ENCODE measurements around the gene GRB10. TPM values are rescaled to one million over a fixed set of nuclear protein-coding genes. Genes with fewer than 3 reads are reported as not detected.

The GRB10 gene
- total RNA-seq: 1 to 10 TPM; 1.1 to 1.7 TPM

- Mint-ChIP-seq H3K27ac (peak within 1 kb of the TSS; percentile 32), H3K4me3 (peak within 1 kb of the TSS; percentile 70), H3K4me1 (peaks cover 11% of the 10 kb centered on the region), H3K9me3 (no peaks in the 10 kb centered on the region), H3K36me3 (ENCODE audit: low read depth) (no peaks in the 10 kb centered on the region), H3K27me3 (peaks cover 19% of the 10 kb centered on the region)
- peak; percentile 61 for ATAC-seq (replicated peaks)
These were observed at the start of gene GRB10 for GRCh38 chr7:50782375-50783208. Gene GRB10 (minus strand): TSS chr7:50782896. CDS start chr7:50732322, 50,574 bp downstream.

- H3K4me1 Mint-ChIP-seq: peaks cover 11% of the 10 kb centered on the region
- peaks cover 6% of the 10 kb centered on the region for H3K27me3 Mint-ChIP-seq
- no peak for ATAC-seq (replicated peaks)
- no peaks in the 10 kb centered on the region for H3K9me3 Mint-ChIP-seq
- H3K36me3 Mint-ChIP-seq (ENCODE audit: low read depth): no peaks in the 10 kb centered on the region
- H3K27ac Mint-ChIP-seq: no peak overlapping the region
- H3K4me3 Mint-ChIP-seq: no peak overlapping the region
These were observed 46.1 kb upstream of the GRB10 start for GRCh38 chr7:50828801-50829200.

- Mint-ChIP-seq H3K27ac (no peak overlapping the region), H3K4me3 (no peak overlapping the region), H3K4me1 (peaks cover 9% of the 10 kb centered on the region), H3K9me3 (no peaks in the 10 kb centered on the region), H3K27me3 (peaks cover 3% of the 10 kb centered on the region), H3K36me3 (ENCODE audit: low read depth) (no peaks in the 10 kb centered on the region)
- no peak for ATAC-seq (replicated peaks)
These were observed 45.4 kb upstream of the GRB10 start for GRCh38 chr7:50828116-50828515.

- no peaks in the 10 kb centered on the region for H3K9me3 Mint-ChIP-seq
- H3K4me3 Mint-ChIP-seq: no peak overlapping the region
- no peak for ATAC-seq (replicated peaks)
These were observed 44.6 kb upstream of the GRB10 start for GRCh38 chr7:50827281-50827680.

GRCh38 chr7:50826371-50827172, 43.9 kb upstream of the GRB10 start:
- peaks cover 5% of the 10 kb centered on the region for H3K4me1 Mint-ChIP-seq
- H3K36me3 Mint-ChIP-seq (ENCODE audit: low read depth): no peaks in the 10 kb centered on the region
- peak; percentile 97 for ATAC-seq (replicated peaks)
- no peaks in the 10 kb centered on the region for H3K9me3 Mint-ChIP-seq
- no peak overlapping the region for H3K27ac Mint-ChIP-seq
- H3K27me3 Mint-ChIP-seq: peaks cover 3% of the 10 kb centered on the region
- no peak overlapping the region for H3K4me3 Mint-ChIP-seq

More at GRCh38 chr7:50827281-50827680, 44.6 kb upstream of the GRB10 start:
- Mint-ChIP-seq H3K4me1 (peaks cover 5% of the 10 kb centered on the region), H3K27me3 (peaks cover 3% of the 10 kb centered on the region), H3K27ac (no peak overlapping the region), H3K36me3 (ENCODE audit: low read depth) (no peaks in the 10 kb centered on the region)

GRCh38 chr7:50825465-50825864, 42.8 kb upstream of the GRB10 start:
- Mint-ChIP-seq H3K36me3 (ENCODE audit: low read depth) (no peaks in the 10 kb centered on the region), H3K9me3 (no peaks in the 10 kb centered on the region), H3K4me1 (peaks cover 5% of the 10 kb centered on the region), H3K27me3 (peaks cover under 1% of the 10 kb centered on the region), H3K27ac (no peak overlapping the region), H3K4me3 (no peak overlapping the region)
- no peak for ATAC-seq (replicated peaks)

GRCh38 chr7:50824882-50825281, 42.2 kb upstream of the GRB10 start:
- Mint-ChIP-seq H3K27me3 (no peaks in the 10 kb centered on the region), H3K4me1 (peaks cover 5% of the 10 kb centered on the region), H3K9me3 (no peaks in the 10 kb centered on the region), H3K27ac (no peak overlapping the region), H3K4me3 (no peak overlapping the region), H3K36me3 (ENCODE audit: low read depth) (no peaks in the 10 kb centered on the region)
- no peak for ATAC-seq (replicated peaks)

GRCh38 chr7:50822706-50823105, 40.0 kb upstream of the GRB10 start:
- no peaks in the 10 kb centered on the region for H3K36me3 Mint-ChIP-seq (ENCODE audit: low read depth)
- ATAC-seq (replicated peaks): no peak
- H3K4me3 Mint-ChIP-seq: no peak overlapping the region
- H3K4me1 Mint-ChIP-seq: peaks cover 5% of the 10 kb centered on the region
- no peak overlapping the region for H3K27ac Mint-ChIP-seq
- peaks cover 3% of the 10 kb centered on the region for H3K27me3 Mint-ChIP-seq
- H3K9me3 Mint-ChIP-seq: no peaks in the 10 kb centered on the region

- Mint-ChIP-seq H3K27ac (no peak overlapping the region), H3K9me3 (no peaks in the 10 kb centered on the region), H3K4me1 (peaks cover 5% of the 10 kb centered on the region), H3K36me3 (ENCODE audit: low read depth) (no peaks in the 10 kb centered on the region), H3K27me3 (peaks cover 3% of the 10 kb centered on the region), H3K4me3 (no peak overlapping the region)
- no peak for ATAC-seq (replicated peaks)
These were observed 39.4 kb upstream of the GRB10 start for GRCh38 chr7:50822110-50822509.

GRCh38 chr7:50821457-50822008, 38.8 kb upstream of the GRB10 start:
- peaks cover 1% of the 10 kb centered on the region for H3K4me1 Mint-ChIP-seq
- no peaks in the 10 kb centered on the region for H3K36me3 Mint-ChIP-seq (ENCODE audit: low read depth)
- no peaks in the 10 kb centered on the region for H3K9me3 Mint-ChIP-seq
- H3K27ac Mint-ChIP-seq: no peak overlapping the region
- no peak for ATAC-seq (replicated peaks)
- no peak overlapping the region for H3K4me3 Mint-ChIP-seq
- H3K27me3 Mint-ChIP-seq: peaks cover 3% of the 10 kb centered on the region

- Mint-ChIP-seq H3K27ac (no peak overlapping the region), H3K4me1 (no peaks in the 10 kb centered on the region), H3K9me3 (no peaks in the 10 kb centered on the region), H3K27me3 (peaks cover 6% of the 10 kb centered on the region), H3K36me3 (ENCODE audit: low read depth) (no peaks in the 10 kb centered on the region), H3K4me3 (no peak overlapping the region)
- no peak for ATAC-seq (replicated peaks)
These were observed 35.6 kb upstream of the GRB10 start for GRCh38 chr7:50818324-50818723.

- H3K27ac Mint-ChIP-seq: no peak overlapping the region
- no peaks in the 10 kb centered on the region for H3K9me3 Mint-ChIP-seq
- H3K36me3 Mint-ChIP-seq (ENCODE audit: low read depth): no peaks in the 10 kb centered on the region
- H3K27me3 Mint-ChIP-seq: peaks cover 6% of the 10 kb centered on the region
- H3K4me1 Mint-ChIP-seq: no peaks in the 10 kb centered on the region
- no peak for ATAC-seq (replicated peaks)
- H3K4me3 Mint-ChIP-seq: no peak overlapping the region
These were observed 34.9 kb upstream of the GRB10 start for GRCh38 chr7:50817561-50817960.

GRCh38 chr7:50815138-50815537, 32.4 kb upstream of the GRB10 start:
- Mint-ChIP-seq H3K9me3 (no peaks in the 10 kb centered on the region), H3K27me3 (peaks cover 9% of the 10 kb centered on the region), H3K4me1 (no peaks in the 10 kb centered on the region), H3K4me3 (no peak overlapping the region), H3K27ac (no peak overlapping the region), H3K36me3 (ENCODE audit: low read depth) (no peaks in the 10 kb centered on the region)
- ATAC-seq (replicated peaks): no peak

- H3K4me1 Mint-ChIP-seq: no peaks in the 10 kb centered on the region
- H3K4me3 Mint-ChIP-seq: no peak overlapping the region
- no peak for ATAC-seq (replicated peaks)
- no peaks in the 10 kb centered on the region for H3K9me3 Mint-ChIP-seq
- H3K27me3 Mint-ChIP-seq: peaks cover 7% of the 10 kb centered on the region
- no peaks in the 10 kb centered on the region for H3K36me3 Mint-ChIP-seq (ENCODE audit: low read depth)
- H3K27ac Mint-ChIP-seq: no peak overlapping the region
These were observed 31.5 kb upstream of the GRB10 start for GRCh38 chr7:50814166-50814565.
